Measurements from ENCODE around the gene C16orf96. TPM values are rescaled to one million over a fixed set of nuclear protein-coding genes. Genes with fewer than 3 reads are reported as not detected.

The C16orf96 gene
- total RNA-seq, 1 experiment from 2014 or later: 0.10 TPM

GRCh38 chr16:4512473-4512872 is 43.7 kb upstream of the C16orf96 start:
- no TSS peak for BruUV-seq (replicated peaks)
- H4K20me1 ChIP-seq (ENCODE audit: insufficient read depth): no peaks in the 10 kb centered on the region
- DNase-seq (ENCODE audit: low read depth, low spot score) (no peak), ATAC-seq (no peak)
- TF ChIP-seq ZNF274 (IDR thresholded peaks at IDR 0.05; ENCODE audit: low read depth, low read length): no peak
- TF ChIP-seq YY1 (IDR thresholded peaks at IDR 0.05; ENCODE audit: extremely low read depth, insufficient replicate concordance, low read depth, low read length): no peak
- no peak for TF ChIP-seq SIN3A (IDR thresholded peaks at IDR 0.05; ENCODE audit: low read depth)
- TF ChIP-seq SP1 (IDR thresholded peaks at IDR 0.05; ENCODE audit: low read depth): no peak
- TF ChIP-seq TCF7L2 (IDR thresholded peaks at IDR 0.05; ENCODE audit: borderline replicate concordance, extremely low read depth, insufficient read depth, insufficient read length): no peak
- TF ChIP-seq POLR2AphosphoS5 (IDR thresholded peaks at IDR 0.05; ENCODE audit: low read depth, low read length): no peak
- no peak for TF ChIP-seq REST (IDR thresholded peaks at IDR 0.05; ENCODE audit: low read depth)
- TF ChIP-seq EGR1 (IDR thresholded peaks at IDR 0.05; ENCODE audit: low read depth): no peak
- ChIA-PET POLR2A (no interaction called here), RAD21 (ENCODE audit: low non-redundant PET in 1 of 2, low total read pairs in 2 of 2, uncharacterized antibody in 2 of 2, unreplicated experiment in 2 of 2) (no interaction called here), CTCF (no interaction called here)
- no peak overlapping the region for H3K4me2 ChIP-seq (ENCODE audit: low read length)
- H3K27ac ChIP-seq (ENCODE audit: low read depth, low read length): no peak overlapping the region
- H3K4me1 ChIP-seq (ENCODE audit: control insufficient read depth in 1 of 2, insufficient read depth in 2 of 2, low read length in 2 of 2): no peaks in the 10 kb centered on the region
- peaks cover 26 to 33% of the 10 kb centered on the region in 2 experiments for H3K36me3 ChIP-seq (ENCODE audit: control insufficient read depth in 1 of 2, insufficient read depth in 2 of 2, low read length in 2 of 2)
- H3K4me3 ChIP-seq (replicated peaks in 1 of 2; ENCODE audit: low read depth in 1 of 2, low read length in 2 of 2): no peak overlapping the region
- intact Hi-C loops (cut with micrococcal nuclease): loop anchor here (10.0 kb wide), 1 partner anchor 142 kb away; no protein-coding TSS in a partner anchor
- H3K9me3 ChIP-seq (ENCODE audit: control insufficient read depth in 1 of 2, insufficient read depth in 1 of 2, low read depth in 1 of 2, low read length in 2 of 2): no peaks in the 10 kb centered on the region
- no peaks in the 10 kb centered on the region for H3K9me2 ChIP-seq (ENCODE audit: insufficient read depth)
- no peak overlapping the region for H2AFZ ChIP-seq (ENCODE audit: low read depth, low read length, poor library complexity, severe bottlenecking)
- no peaks in the 10 kb centered on the region for H3K27me3 ChIP-seq (ENCODE audit: insufficient read depth, low read length)
- H3K9ac ChIP-seq (ENCODE audit: low read length): no peak overlapping the region
- H3K79me2 ChIP-seq (ENCODE audit: insufficient read depth, low read length): no peaks in the 10 kb centered on the region; the same call in 1 of the 2 replicates
